ENCODE results near the gene ABCC8.

DNA sequence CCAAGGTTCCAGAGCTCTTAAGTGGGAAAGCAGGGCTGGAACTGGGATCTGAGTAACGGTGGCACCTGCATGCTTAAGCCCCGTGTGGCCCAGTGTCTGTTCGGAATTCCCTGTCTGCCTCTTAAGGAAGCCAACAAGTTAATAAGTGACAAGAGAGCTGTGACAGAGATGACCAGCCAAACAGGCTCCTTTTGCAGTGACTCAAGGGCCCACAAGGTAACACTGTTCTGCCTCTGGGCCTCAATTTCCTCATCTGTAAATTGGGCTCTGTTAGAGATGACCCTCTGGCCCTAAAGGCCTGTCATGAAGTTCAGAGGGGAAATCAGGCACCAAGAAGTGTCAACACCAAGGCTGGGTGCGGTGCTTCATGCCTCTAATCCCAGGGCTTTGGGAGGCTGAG lies 48.9 kb upstream of the ABCC8 start:
- TF ChIP-seq, protein P1, sequence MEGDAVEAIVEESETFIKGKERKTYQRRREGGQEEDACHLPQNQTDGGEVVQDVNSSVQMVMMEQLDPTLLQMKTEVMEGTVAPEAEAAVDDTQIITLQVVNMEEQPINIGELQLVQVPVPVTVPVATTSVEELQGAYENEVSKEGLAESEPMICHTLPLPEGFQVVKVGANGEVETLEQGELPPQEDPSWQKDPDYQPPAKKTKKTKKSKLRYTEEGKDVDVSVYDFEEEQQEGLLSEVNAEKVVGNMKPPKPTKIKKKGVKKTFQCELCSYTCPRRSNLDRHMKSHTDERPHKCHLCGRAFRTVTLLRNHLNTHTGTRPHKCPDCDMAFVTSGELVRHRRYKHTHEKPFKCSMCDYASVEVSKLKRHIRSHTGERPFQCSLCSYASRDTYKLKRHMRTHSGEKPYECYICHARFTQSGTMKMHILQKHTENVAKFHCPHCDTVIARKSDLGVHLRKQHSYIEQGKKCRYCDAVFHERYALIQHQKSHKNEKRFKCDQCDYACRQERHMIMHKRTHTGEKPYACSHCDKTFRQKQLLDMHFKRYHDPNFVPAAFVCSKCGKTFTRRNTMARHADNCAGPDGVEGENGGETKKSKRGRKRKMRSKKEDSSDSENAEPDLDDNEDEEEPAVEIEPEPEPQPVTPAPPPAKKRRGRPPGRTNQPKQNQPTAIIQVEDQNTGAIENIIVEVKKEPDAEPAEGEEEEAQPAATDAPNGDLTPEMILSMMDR (IDR thresholded peaks at IDR 0.05): no peak
- no peak for TF ChIP-seq POLR2A (IDR thresholded peaks at IDR 0.05)
